ENCODE data around the gene GSN.

GSN gene

GRCh38 chr9:121357011-121357410 is 89.0 kb downstream of the GSN start:
- no peak overlapping the region for H3K4me3 ChIP-seq (ENCODE audit: low read depth, low read length)
- TF ChIP-seq, protein P1, sequence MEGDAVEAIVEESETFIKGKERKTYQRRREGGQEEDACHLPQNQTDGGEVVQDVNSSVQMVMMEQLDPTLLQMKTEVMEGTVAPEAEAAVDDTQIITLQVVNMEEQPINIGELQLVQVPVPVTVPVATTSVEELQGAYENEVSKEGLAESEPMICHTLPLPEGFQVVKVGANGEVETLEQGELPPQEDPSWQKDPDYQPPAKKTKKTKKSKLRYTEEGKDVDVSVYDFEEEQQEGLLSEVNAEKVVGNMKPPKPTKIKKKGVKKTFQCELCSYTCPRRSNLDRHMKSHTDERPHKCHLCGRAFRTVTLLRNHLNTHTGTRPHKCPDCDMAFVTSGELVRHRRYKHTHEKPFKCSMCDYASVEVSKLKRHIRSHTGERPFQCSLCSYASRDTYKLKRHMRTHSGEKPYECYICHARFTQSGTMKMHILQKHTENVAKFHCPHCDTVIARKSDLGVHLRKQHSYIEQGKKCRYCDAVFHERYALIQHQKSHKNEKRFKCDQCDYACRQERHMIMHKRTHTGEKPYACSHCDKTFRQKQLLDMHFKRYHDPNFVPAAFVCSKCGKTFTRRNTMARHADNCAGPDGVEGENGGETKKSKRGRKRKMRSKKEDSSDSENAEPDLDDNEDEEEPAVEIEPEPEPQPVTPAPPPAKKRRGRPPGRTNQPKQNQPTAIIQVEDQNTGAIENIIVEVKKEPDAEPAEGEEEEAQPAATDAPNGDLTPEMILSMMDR (IDR thresholded peaks at IDR 0.05; ENCODE audit: borderline replicate concordance, insufficient read depth, low read depth, low read length), result no peak

- H3K4me3 ChIP-seq (ENCODE audit: low read depth, low read length), result no peak overlapping the region
- TF ChIP-seq, protein P1 (IDR thresholded peaks at IDR 0.05; ENCODE audit: borderline replicate concordance, insufficient read depth, low read depth, low read length), result no peak
These were observed 90.8 kb downstream of the GSN start for GRCh38 chr9:121358751-121359150.

DNA sequence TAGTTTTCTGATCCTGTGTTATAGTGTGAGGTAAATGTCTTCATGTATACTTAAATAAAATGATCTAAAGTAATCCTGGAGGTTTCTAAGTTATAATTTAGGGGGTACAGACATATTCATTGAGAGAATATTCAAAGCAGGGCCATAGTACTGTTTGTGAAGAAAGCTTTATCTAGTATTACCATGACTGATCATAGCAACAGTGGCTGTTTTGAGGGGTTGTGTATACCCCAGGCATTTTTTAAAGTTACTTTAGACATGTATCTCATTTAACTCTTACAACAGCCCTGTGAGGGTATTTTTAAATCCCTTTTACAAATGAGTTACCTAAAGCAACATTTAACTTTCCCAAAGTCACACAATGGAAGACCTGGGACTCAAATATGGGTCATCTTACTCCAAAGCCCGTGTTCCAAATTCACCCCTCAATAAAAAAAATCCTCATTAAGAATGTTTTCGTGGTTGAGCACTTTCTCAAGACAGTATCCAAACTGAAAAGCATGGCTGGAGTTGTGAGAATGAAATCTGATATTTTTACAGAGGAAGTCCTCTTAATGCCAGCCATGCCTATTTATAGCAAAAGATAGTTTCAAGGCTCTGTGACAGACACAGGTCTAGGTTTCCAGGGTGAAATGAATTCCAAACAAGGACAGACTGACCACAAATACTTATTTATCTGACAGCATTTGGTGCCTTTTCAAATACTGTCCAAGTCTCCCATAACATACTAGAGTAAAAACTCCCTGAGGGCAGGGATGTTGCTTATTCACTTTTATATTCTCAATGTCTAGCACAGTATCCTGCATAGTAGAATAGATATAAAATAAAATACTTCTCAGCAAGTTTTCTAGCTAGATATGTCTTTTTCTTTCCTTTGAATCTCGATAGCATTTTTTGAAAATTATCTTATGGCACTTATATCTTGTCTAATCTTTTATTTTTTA is 91.7 kb downstream of the GSN start:
- H3K4me3 ChIP-seq (ENCODE audit: low read depth, low read length), result no peak overlapping the region
- TF ChIP-seq, protein P1 (IDR thresholded peaks at IDR 0.05; ENCODE audit: borderline replicate concordance, insufficient read depth, low read depth, low read length), result no peak

GRCh38 chr9:121360601-121361374 is 92.8 kb downstream of the GSN start:
- TF ChIP-seq, protein P1 (IDR thresholded peaks at IDR 0.05; ENCODE audit: borderline replicate concordance, insufficient read depth, low read depth, low read length), result no peak
- H3K4me3 ChIP-seq (ENCODE audit: low read depth, low read length), result no peak overlapping the region

DNA sequence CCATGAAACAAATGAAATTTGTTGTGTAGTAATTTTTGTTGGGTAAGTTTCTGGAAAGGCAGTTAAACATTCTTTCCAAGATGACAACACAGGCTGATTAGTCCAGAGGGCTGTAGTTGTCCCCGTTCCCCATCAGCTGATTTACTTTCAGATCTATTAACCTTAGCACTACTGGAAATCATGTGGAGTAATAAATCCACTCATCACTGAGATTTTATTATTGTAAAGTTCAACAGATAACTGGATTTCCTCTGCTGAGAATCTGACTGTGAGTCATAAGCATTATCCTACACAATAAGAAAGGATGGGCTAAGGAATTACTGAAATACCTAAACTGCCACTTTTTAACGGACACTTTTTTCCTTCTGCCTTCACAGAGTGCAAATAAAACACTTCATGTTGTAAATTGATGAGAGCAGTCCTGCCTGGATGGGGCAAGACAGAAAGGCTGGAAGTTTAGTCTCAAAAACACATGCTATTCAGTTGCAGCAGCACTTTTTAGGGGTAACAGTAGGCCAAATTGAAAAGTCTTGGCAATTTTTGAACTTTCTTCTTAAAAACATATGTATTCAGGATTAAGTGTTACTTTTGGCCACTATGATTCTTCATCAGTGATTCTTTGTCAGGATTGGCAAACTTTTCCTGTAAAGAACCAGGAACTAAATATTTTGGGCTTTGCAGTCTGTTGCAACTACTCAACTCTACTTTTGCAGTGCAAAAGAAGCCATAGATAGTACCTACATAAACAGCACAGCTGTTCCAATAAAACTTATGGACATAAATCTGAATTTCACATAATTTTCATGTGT is 95.1 kb downstream of the GSN start:
- TF ChIP-seq, protein P1 (IDR thresholded peaks at IDR 0.05; ENCODE audit: borderline replicate concordance, insufficient read depth, low read depth, low read length), result no peak
- H3K4me3 ChIP-seq (ENCODE audit: low read depth, low read length), result no peak overlapping the region

GRCh38 chr9:121363622-121363961 is 95.6 kb downstream of the GSN start:
- no peak overlapping the region for H3K4me3 ChIP-seq (ENCODE audit: low read depth, low read length)
- TF ChIP-seq, protein P1 (IDR thresholded peaks at IDR 0.05; ENCODE audit: borderline replicate concordance, insufficient read depth, low read depth, low read length), result no peak
